ENCODE measurements around the gene GTPBP4. TPM values are rescaled to one million over a fixed set of nuclear protein-coding genes. Genes with fewer than 3 reads are reported as not detected.
A peak's percentile ranks its signal among the peaks of the same experiment; 100 is the strongest.
"Not testable (repeated sequence)": the region's sequence is repeated elsewhere in the genome, so short reads cannot be mapped to it uniquely, and the experiment has no call there.

GTPBP4 gene
- polyA plus RNA-seq, 1 donor = 49.3 TPM

GRCh38 chr10:1024103-1024502 lies 35.9 kb downstream of the GTPBP4 start:
- DNase-seq (ENCODE audit: low read depth) = no peak

GRCh38 chr10:1025683-1026082 lies 37.4 kb downstream of the GTPBP4 start, which contains the start of gene IDI2:
Gene IDI2 (minus strand): TSS chr10:1025859. CDS start chr10:1024723, 1,136 bp downstream.
- DNase-seq (ENCODE audit: low read depth) = no peak

GRCh38 chr10:1026578-1026977 lies 38.3 kb downstream of the GTPBP4 start:
- no peak for DNase-seq (ENCODE audit: low read depth)

- no peak for DNase-seq (ENCODE audit: low read depth)
These were observed 41.6 kb downstream of the GTPBP4 start for GRCh38 chr10:1029838-1030237.

GRCh38 chr10:1033601-1034000 lies 45.4 kb downstream of the GTPBP4 start:
- DNase-seq (ENCODE audit: low read depth) = no peak

- DNase-seq (ENCODE audit: low read depth) = no peak
These were observed 46.5 kb downstream of the GTPBP4 start for GRCh38 chr10:1034758-1035157.

GRCh38 chr10:1035201-1035600 lies 47.0 kb downstream of the GTPBP4 start:
- no peak for DNase-seq (ENCODE audit: low read depth)

GRCh38 chr10:1036341-1036791 lies 48.1 kb downstream of the GTPBP4 start:
- DNase-seq (ENCODE audit: low read depth) = no peak

- DNase-seq (ENCODE audit: low read depth) = no peak
These were observed 48.9 kb downstream of the GTPBP4 start for GRCh38 chr10:1037098-1037497.

- not testable (repeated sequence) for DNase-seq (ENCODE audit: low read depth)
These were observed 50.5 kb downstream of the GTPBP4 start for GRCh38 chr10:1038769-1039168.

- DNase-seq (ENCODE audit: low read depth) = no peak
These were observed 51.9 kb downstream of the GTPBP4 start for GRCh38 chr10:1040133-1040532.

GRCh38 chr10:1041514-1041913 lies 53.3 kb downstream of the GTPBP4 start:
- DNase-seq (ENCODE audit: low read depth) = no peak

GRCh38 chr10:1043532-1043995 lies 55.3 kb downstream of the GTPBP4 start:
- no peak for DNase-seq (ENCODE audit: low read depth)

- no peak for DNase-seq (ENCODE audit: low read depth)
These were observed 55.9 kb downstream of the GTPBP4 start for GRCh38 chr10:1044146-1044545.

GRCh38 chr10:1044964-1045363 lies 56.7 kb downstream of the GTPBP4 start:
- no peak for DNase-seq (ENCODE audit: low read depth)

- no peak for DNase-seq (ENCODE audit: low read depth)
These were observed 57.2 kb downstream of the GTPBP4 start for GRCh38 chr10:1045415-1045814.

- no peak for DNase-seq (ENCODE audit: low read depth)
These were observed 59.7 kb downstream of the GTPBP4 start for GRCh38 chr10:1047937-1048336.

GRCh38 chr10:1048349-1048731 lies 60.1 kb downstream of the GTPBP4 start:
- DNase-seq (ENCODE audit: low read depth) = no peak

GRCh38 chr10:1048732-1049424 lies 60.6 kb downstream of the GTPBP4 start, which contains the start of gene IDI1:
Gene IDI1 (minus strand): TSS chr10:1049119. CDS start chr10:1049003, 116 bp downstream.
- DNase-seq (ENCODE audit: low read depth) = peak; percentile 95

GRCh38 chr10:1049425-1049958 lies 61.3 kb downstream of the GTPBP4 start:
- DNase-seq (ENCODE audit: low read depth) = no peak

GRCh38 chr10:1050145-1050544 lies 61.9 kb downstream of the GTPBP4 start:
- no peak for DNase-seq (ENCODE audit: low read depth)

- no peak for DNase-seq (ENCODE audit: low read depth)
These were observed 62.3 kb downstream of the GTPBP4 start for GRCh38 chr10:1050554-1050953.

GRCh38 chr10:1054684-1055083 lies 66.5 kb downstream of the GTPBP4 start:
- no peak for DNase-seq (ENCODE audit: low read depth)

Measured in forelimb muscle (tissue), 1 donor.